GM18519 (cell line): Measurements from ENCODE around the gene YIPF1.
"Not testable (repeated sequence)": the region's sequence is repeated elsewhere in the genome, so short reads cannot be mapped to it uniquely, and the experiment has no call there.

ENCODE experiments used
- ATAC-seq: cut with Tn5 transposase; IDR thresholded peaks from one replicate; pipeline ENCODE4 v1.9.1; 2021; ENCODE audit warnings: mild to moderate bottlenecking, moderate library complexity; ENCODE audit not compliant: unreplicated experiment, low FRiP score

The YIPF1 gene

DNA sequence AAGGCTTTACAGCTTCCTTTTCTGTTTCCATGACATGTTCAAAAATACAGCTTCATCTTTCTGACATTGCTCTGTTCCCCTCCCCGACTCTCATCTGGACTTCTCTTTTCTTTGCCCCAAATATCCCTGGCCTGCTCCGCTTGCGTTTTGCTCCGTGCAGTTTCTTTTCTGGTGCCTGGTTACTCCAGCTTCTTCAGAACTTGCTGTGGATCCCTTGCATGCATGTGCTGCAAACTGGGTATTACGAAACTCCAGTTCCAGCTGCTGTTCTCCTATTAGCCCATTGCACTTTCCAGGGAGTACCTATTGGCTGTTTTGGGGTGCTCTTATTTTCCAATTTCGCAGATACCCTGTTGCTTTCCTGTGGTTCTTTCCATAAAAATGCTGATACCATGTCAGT, 41.6 kb downstream of the YIPF1 start:
- ATAC-seq, result no peak

DNA sequence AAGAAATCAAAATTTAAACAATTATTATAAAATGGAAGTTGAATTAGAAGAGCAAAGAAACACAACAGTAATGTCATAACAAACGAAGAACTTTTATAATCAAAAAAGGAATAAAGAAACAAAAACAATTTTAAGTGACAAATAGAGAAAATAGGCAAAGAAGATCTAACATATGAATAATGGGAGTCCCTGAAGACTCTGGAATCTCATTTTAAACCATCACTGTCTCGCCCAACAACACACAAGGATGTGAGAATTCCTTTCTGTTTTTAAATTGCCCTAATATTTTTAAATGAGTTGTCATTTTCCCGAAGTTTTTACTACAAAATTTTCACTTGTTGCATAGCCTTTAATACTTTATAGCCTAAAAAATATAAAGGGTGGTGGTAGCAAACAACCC, 47.2 kb downstream of the YIPF1 start:
- no peak for ATAC-seq

DNA sequence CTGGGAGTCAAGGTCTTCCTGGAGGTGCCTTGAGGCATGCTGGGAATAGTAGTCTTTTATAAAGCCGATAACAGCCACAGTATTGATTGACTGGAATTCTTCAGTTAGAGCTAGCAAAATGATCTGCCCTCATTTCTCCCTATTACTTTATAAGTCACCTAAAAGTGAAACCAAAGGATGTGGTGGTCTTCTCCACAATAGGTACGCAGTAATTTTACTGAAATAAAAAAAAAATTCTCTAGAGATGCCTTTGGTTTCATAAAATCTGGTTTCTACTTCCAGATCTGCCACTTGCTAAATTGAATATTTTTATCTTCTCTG, 51.0 kb downstream of the YIPF1 start:
- no peak for ATAC-seq

DNA sequence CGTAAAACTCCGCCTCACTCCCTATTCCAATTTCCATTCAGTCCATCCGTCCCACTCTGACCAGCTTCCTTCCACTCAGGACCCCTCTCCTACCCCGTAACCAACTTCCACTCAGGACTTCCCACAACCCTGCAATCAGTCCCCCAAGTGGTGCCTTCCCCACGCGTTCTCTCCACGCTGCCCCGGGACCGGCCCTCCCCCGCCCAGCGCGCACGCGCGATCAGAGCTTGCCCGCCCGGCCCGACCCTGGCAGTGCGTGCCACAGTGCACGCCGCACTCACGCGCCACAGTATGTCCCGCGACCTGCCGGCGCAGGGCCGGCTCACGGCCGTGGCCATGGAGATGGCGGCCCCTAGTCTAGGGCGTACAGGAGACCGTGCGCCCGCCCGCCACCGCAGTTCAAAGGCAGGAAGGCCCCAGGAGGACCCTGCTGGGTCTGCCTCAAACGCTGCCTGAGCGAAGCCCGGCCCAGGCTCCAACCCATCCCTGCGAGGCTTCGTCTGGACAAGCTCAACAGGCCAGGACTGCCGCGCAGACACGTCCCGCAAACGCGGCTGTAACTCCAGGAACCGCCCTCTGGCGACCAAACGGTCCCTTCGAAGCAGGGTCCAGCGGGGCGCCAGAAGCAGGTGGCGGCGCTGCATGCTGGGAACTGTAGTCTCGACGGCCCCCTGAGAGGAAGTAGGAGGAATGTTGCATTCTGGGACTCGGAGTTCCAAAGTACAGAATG, 51.5 kb downstream of the YIPF1 start, which contains the start of gene NDC1:
Gene NDC1, minus strand, starts transcription at position 373 of the 730 bp plus-strand sequence. Its CDS starts 35 bp downstream, at position 338.
- ATAC-seq, result peak; percentile 68

DNA sequence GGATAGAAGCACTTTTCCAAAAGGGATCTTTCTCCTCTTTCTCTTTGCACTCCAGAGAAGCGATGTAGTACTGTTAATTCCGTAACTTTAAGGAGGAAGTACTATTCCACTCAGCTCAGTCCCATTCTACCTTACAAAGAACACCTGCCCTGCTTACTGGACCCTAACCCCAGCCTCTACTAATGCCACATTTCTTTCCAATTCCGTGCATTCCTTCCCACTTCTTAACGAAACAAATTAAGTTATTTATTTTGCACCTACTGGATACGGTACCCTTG, 52.0 kb downstream of the YIPF1 start:
- no peak for ATAC-seq

DNA sequence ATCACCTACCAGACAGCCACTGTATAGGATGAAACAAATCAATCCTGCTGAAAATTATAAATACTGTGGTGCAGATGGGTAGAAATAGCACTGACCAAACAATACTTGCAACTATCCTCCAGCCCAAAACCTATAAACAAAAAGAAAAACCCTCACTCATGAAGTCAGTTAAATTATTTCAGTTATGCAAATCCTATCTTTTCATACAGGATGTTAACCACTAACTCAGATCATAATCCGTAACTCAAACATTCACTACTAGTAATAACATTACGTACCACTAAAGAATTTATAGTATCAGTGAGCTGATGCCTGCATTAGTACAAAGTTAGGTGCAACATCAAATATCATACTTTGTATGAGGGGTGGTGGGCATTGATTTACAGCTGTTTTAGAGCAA, 54.1 kb downstream of the YIPF1 start:
- ATAC-seq, result no peak

DNA sequence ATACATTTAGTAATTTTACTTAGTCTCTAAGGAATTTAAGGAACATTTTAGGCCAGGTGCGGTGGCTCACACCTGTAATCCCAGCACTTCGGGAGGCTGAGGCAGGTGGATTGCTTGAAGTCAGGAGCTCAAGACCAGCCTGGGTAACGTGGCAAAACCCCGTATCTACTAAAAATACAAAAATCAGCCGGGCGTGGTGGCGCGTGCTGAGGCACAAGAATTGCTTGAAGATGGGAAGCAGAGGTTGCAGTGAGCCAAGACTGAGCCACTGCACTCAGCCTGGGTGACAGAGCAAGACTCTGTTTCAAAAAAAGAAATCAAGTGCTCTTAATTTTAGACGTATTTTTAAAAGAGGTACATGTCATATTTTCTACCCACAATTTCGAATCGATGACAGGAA, 54.8 kb downstream of the YIPF1 start:
- ATAC-seq, result no peak

DNA sequence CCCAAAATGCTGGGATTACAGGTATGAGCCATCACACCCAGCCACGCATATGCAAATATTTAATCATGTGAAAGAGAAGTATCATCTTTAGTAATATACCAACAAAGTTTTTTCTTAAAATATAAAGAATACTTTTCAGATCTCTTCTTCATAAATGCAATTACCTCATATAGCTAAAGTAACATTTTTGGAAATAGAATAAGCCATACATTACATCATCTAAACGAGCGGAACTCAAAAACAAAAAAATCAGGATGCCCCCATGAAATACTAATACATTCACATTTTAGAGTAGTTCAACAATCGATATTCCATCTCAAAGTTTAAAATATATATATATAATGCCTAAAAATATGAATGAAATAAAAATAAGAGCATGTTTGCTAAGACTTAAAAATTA, 56.2 kb downstream of the YIPF1 start:
- ATAC-seq, result no peak

DNA sequence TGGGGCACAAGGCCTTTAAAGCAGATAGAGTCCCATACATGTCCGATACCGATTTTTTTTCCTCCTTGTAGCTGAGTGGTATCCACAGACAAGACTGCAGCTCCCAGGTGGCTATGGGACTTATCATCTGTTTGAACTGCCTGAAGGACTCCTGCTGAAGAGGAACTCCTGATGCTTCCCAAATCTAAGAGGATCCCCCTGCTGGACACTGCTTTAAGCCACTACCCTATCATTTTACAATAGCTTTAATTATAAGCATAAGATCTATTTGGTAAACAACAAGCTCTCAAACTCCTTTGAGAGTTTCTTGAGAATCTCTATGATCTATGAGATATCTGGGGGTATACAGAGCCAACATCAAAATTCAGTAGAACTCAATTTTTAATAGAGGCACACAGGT, 63.2 kb downstream of the YIPF1 start:
- no peak for ATAC-seq

DNA sequence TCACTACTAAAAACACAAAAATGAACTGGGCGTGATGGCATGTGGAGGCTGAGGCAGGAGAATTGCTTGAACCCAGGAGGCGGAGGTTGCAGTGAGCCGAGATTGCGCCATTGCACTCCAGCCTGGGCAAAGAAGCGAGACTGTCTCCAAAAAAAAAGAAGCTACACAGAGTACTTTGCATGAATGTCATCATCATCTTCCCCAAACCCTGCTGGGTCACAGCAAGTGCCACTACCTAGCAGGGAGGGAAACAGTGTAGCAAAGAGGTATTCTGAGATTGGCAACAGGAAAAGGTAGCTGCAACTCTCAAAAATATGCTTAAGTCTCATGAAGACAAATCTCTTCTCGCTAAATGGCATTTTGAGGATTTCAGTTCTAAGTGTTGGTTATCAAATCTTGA, 64.3 kb downstream of the YIPF1 start:
- ATAC-seq, result no peak

DNA sequence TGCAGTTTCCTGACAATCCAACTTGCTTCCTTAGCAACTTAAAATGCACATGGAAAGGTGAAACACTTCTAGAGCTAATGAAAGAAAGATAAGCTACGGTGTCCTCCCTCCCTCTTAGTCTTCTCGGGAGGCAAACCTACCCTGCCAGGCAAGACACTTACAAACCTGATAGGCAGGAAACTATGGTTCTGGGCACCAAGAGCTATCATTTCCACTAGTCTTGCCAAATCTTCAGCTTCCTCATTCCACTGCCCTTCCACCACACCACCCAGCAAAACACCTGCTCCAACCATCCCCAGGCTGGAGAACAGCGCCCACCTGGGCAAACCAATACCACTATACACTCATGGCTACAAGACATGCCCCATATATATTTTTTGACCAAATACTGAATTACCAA, 66.7 kb downstream of the YIPF1 start:
- ATAC-seq, result no peak

DNA sequence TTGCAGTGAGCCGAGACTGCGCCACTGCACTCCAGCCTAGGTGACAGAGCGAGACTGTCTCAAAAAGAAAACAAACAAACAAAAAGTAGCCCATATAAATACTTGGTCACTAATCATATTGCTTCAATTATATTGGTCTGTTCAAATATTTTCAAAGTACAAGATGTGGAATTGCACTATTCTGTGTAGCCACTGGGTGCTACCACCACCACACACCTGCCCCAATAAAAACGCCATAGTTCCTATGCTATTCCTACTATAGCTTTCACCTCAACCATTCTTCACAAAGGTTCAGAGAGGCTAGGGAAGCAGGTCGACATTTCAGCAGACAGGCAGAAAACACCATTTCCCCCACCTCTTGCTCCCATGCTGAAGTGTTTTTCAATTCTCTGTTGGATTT, 68.2 kb downstream of the YIPF1 start:
- ATAC-seq, result no peak

DNA sequence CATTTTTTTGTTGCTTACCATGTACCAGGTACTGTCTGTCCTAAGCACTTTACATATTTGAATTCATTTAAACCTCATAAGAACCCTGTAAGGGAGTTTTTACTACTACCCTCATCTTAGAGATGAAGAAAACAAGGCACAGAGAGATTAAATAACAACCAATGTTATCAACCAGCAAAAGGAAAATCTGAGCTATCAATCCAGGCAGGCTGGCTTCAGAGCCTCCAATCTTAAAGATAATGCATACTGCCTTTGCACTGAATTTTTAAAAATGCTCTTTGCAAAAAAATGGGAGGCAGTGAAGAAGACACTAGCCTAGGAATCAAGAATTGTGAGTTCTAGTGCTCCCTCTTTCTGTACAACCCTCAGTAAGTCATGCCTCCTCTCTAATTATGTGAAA, 70.2 kb downstream of the YIPF1 start:
- ATAC-seq, result no peak

DNA sequence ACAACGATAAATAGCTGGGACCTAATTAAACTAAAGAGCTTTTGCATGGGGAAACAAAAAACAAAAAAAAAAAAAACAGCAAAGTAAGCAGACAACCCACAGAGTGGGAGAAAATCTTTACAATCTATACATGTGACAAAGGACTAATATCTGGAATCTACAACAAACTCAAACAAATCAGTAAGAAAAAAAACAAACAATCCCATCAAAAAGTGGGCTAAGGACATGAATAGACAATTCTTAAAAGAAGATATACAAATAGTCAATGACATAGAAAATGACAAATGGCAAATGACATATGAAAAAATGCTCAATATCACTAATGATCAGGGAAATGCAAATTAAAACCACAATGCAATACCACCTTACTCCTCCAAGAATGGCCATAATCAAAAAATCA, 73.0 kb downstream of the YIPF1 start:
- ATAC-seq, result not testable (repeated sequence)

DNA sequence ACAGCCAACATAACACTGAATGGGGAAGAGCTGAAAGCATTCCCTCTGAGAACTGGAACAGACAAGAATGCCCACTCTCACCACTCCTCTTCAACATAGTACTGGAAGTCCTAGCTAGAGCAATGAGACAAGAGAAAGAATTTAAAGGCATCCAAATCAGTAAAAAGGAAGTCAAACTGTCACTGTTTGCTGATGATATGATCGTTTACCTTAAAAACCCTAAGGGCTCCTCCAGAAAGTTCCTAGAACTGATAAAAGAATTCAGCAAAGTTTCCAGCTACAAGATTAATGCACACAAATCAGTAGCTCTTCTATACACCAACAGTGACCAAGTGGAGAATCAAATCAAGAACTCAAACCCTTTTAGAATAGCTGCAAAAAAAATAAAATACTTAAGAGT, 74.1 kb downstream of the YIPF1 start:
- ATAC-seq, result not testable (repeated sequence)

DNA sequence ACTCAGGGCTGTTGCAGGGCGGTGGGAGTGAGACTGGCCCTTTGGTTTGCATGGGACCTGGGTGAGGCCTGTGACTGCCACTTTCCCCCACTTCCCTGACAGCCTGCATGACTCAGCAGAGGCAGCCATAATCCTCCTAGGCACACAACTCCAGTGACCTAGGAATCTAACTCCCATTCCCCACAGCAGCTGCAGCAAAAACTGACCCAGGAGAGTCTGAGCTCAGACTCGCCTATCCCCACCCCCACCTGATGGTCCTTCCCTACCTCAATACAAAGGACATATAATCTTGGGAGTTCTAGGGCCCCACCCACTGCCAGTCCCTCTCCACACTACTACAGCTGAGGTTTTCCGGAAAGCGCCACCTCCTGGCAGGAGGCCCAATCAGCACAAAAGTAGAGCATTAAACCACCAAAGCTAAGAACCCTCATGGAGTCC, 78.2 kb downstream of the YIPF1 start:
- no peak for ATAC-seq

DNA sequence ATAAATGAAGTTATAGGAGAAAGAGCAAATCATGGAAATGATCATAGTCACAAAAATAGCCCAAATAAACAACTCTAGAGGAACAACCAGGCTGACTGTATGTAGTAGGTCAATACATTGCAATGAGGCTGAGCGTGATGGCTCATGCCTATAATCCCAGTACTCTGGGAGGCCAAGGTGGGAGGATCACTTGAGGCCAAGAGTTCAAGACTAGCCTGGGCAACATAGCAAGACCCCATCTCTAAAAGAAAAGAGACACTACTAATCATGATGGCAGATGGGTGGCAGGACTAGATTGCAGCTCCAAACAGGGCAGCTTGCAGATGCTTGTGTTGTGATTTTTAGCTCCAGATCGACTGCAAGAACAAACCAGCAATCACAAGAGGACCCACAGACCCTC, 79.1 kb downstream of the YIPF1 start:
- no peak for ATAC-seq

DNA sequence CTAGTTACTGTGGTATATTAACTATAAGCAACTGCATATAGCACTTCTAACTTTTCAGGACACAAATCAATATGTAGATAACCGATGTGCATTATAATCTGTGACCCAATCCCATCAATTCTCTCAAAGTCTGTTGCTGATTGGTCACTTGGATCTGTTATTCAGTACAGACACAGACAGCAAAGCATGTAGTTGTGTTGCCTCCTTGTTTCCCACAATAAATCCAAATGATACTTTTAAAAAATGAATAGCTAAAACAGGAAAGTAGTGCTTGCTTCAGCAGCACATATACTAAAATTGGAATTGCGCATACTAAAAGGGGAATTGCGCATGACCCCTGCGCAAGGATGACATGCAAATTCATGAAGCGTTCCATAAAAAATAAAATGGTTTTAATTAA, 79.6 kb downstream of the YIPF1 start:
- no peak for ATAC-seq

DNA sequence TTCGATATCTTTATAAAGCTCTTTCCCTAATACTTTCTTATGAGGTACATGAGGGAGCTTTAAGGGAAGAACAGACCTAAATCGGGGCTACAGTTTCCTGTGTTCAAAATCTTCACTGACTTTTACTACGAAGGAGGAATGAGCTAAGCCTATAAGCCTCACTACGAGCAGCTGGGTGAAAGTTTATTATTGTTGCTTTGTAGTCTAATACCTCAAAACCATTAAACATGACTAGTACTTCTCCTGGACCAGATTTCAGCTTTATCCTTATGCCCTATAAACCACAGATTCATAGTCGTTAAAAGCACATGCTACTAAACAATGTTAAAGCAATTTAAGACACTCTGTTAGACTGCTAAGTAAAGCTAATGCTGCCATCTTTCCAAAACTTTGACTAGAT, 81.7 kb downstream of the YIPF1 start:
- ATAC-seq, result no peak

DNA sequence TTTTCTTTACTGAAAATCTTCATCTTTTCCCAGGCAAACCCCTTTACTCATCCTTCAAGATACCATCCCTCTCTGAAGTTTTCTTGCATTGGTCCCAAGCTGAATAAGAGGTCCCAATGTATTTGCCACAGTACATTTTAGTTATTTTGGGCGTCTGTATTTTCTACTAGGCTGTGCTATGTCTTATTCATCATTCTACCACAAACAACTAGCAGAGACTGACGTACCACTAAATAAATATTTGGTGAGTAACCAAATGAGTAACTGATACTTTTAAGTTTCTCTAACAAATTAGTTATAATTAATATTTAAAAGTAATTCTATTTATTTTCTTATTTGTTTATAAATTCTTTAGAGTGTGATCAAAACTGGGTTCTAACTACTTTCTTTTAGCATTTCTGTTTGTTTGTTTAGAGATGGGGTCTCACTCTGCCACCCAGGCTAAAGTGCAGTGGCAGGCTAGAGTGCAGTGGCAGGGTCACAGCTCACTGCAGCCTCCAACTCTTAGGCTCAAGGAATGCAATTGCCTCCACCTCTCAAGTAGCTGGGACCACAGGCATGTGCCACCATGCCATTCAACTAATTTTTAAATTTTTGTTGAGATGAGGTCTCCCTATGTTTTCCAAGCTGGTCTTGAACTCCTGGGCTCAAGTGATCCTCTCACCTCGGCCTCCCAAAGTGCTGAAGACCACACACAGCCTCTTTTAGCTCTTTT, 84.6 kb downstream of the YIPF1 start:
- ATAC-seq, result no peak

DNA sequence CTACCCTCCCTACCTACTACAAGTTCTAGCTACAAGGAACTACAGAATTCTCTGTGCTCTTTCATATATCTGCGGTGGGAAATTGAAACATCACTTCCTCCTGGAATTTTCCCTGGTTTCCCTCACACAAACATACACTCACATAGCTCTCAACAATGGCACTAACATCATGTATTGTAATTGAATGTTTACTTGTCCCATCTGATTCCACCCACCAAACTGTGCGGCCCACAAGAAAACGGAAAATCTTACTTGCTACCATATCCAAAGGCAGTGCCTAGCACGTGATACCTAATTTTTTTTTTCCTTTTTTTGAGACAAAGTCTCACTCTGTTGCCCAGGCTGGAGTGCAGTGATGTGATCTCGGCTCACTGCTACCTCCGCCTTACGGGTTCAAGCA, 85.4 kb downstream of the YIPF1 start:
- ATAC-seq, result no peak
